ENCODE data around the gene WDR64.
"Not testable (repeated sequence)": the region's sequence is repeated elsewhere in the genome, so short reads cannot be mapped to it uniquely, and the experiment has no call there.

The WDR64 gene

GRCh38 chr1:241658081-241658793 is 6.2 kb downstream of the WDR64 start:
- DNase-seq (ENCODE audit: low spot score) = no peak

- not testable (repeated sequence) for DNase-seq (ENCODE audit: low spot score)
Observed at GRCh38 chr1:241659016-241659415, 6.9 kb downstream of the WDR64 start.

GRCh38 chr1:241660424-241660972 is 8.4 kb downstream of the WDR64 start:
- DNase-seq (ENCODE audit: low spot score) = no peak

GRCh38 chr1:241666419-241666818 is 14.3 kb downstream of the WDR64 start:
- DNase-seq (ENCODE audit: low spot score) = no peak

DNA sequence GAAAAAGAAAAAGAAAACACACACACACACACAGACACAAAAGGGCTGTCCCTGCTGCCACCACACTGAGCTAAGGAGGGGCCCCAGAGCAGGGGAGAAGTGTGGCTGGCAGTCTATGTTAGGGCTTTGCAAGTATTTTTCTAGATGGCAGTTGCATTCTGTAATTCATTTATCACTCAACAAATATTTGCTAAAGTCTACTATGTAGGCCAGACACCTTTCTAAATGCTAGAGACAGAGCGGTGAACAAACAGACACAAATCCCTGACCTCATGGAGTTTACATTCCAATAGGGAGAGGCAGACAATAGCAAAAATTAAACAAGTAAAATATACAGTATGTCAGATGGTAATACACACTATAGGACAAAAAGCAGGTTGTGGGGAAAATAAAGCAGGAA is 20.2 kb downstream of the WDR64 start:
- DNase-seq (ENCODE audit: low spot score) = no peak

GRCh38 chr1:241674805-241675384 is 22.8 kb downstream of the WDR64 start:
- no peak for DNase-seq (ENCODE audit: low spot score)

DNA sequence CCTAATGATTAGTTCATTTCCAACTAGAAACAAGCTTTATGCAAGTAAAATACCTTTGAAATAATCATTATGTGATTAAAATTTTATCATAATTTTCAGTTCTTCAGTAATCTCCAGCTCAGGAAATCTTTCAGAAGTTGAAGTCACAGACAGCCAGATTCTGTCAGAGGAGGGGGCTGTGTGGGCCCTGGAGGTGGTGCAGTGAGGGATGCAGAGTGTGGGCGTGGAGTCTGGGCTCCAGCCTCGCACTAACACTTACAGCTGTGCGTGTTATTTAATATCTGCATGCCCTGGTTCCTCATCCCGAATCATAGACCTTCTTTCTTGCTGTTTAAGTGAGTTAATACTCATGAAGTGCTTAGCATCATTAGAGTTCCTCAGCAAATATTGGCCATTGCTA is 23.9 kb downstream of the WDR64 start:
- DNase-seq (ENCODE audit: low spot score) = no peak

- no peak for DNase-seq (ENCODE audit: low spot score)
Observed at GRCh38 chr1:241677201-241677600, 25.1 kb downstream of the WDR64 start.

GRCh38 chr1:241678536-241678935 is 26.5 kb downstream of the WDR64 start:
- DNase-seq (ENCODE audit: low spot score) = no peak

GRCh38 chr1:241679404-241679803 is 27.3 kb downstream of the WDR64 start:
- no peak for DNase-seq (ENCODE audit: low spot score)

DNA sequence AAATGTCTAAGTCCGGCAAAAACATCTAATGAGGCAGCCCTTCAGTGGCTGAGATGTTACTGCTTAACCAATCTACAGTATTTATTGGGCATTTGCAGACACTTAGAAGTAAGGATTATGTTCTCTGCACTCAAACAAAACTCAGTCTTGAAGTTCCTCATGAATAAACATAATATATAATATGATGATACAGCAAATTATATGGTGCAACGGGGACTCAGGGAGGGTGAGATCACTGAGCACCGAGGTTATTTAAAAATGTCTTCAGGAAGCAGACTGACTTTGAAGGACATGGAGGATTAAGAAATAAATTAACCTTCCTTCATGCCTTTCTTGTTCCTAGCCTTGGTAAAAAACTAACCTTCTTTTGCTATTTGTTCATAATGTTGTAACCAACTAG is 27.9 kb downstream of the WDR64 start:
- DNase-seq (ENCODE audit: low spot score) = no peak

GRCh38 chr1:241681861-241682448 is 29.9 kb downstream of the WDR64 start:
- DNase-seq (ENCODE audit: low spot score) = not testable (repeated sequence)

- DNase-seq (ENCODE audit: low spot score) = no peak
Observed at GRCh38 chr1:241682921-241683320, 30.8 kb downstream of the WDR64 start.

- DNase-seq (ENCODE audit: low spot score) = no peak
Observed at GRCh38 chr1:241684108-241684507, 32.0 kb downstream of the WDR64 start.

DNA sequence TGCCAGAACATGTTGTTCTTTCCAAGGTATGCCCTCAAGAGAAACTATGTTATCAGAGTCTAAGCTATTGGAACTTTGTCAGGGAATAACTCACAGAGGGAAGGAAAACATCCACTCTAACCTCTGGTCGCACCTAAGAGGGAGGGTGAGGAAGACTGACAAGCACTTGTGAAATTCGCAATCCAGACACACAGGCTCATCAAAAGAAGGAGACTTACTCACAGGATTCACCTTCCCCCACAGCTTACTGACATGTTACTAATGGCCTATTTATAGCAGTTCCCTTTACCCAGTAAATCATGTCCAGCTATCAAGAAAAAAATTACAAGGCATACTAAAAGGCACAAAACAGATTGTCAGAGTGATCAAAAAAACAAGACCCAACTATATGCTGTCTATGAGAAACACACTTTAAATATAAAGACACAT is 36.9 kb downstream of the WDR64 start:
- DNase-seq (ENCODE audit: low spot score) = no peak

DNA sequence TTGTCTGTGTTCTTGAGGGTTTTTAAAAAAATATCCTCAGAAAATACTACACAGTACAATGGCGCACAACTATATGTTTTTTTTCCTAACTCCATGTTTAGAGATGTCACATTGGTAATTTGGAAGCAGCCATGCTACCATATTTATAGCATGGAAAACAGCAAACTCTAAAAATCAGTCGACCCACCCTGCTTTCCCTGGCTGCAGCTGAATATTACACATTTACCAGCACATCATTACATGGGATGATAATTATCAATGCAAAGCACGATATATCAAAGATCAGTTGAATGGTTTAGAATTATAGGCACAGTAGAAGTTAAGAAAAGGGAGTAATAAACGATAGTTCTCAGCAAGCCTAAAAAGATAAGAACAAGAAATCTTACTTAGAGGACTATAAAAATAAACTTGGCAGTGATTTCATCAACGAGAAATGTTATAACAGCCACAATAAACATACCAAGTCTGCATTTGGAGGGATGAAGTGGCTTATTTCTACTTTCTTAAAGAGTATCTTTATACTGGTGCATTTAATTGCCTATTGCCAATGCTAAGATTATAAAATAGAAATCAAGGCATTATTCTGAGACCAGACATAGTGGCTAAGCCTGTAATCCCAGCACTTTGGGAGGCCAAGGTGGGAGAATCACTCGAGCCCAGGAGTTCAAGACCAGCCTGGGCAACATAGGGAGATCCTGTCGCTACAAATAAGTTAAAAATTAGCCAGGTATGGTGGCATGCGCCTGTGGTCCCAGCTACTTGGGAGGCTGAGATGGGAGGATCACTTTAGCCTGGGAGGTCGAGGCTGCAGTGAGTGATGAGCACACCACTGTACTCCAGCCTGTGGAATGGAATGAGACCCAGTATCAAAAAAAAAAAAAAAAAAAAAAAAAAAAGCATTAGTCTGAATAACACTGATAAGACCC is 43.4 kb downstream of the WDR64 start:
- DNase-seq (ENCODE audit: low spot score) = no peak

- no peak for DNase-seq (ENCODE audit: low spot score)
Observed at GRCh38 chr1:241696172-241696814, 44.2 kb downstream of the WDR64 start.

DNA sequence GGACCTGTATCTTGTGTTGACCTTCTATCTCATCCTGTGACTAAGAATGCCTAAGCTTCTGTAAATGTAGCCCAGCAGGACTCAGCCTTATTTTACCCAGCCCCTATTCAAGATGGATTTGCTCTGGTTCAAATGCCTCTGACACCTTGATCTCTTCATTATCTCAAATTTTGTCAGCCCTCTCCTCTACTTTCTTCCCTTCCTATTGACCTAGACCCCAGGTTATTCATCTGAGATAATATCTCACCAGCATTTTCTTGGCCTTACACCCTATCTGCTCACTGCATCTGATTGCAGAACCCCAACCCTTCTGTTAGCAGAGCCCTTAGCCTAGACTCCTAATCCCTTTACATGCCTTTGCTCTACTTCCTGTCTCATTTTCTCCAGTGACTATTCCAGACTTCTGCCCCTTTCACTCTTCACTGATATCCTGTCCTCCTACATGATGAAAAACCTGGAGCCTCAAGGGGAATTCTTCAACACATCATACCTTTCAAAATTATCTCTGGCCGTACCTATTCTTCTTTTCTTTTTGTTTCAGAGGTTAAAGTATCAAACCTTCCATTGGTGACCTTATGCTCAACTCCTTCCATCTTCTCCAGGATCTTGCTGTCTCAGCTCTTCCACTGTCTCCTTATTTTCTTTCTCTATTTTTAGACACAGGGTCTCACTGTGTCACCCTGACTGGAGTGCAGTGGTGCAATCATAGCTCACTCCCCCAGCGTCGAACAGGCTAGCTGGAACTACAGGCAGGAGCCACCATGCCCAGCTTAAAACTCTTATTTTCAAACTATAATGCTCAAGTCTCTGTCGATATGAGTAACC is 44.9 kb downstream of the WDR64 start:
- DNase-seq (ENCODE audit: low spot score) = no peak

- DNase-seq (ENCODE audit: low spot score) = no peak
Observed at GRCh38 chr1:241697640-241698018, 45.5 kb downstream of the WDR64 start.

DNA sequence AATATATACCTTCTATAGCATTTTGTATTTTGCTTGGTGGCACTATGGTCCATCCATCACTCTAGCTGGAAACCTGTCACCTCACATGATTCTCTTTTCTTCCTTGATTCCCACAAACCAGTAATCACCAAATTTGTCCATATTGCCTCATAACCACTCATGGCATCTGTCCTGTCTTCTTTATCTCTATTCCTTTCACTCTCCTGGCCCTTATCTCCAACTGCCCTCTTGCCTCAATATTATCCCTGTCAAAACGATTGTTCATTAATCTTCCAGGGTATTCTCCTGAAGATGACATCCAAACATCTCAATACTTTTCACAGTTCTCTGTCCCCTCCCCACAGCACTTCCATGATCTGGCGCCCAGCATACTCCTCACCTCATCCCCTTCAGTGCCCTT is 46.1 kb downstream of the WDR64 start:
- DNase-seq (ENCODE audit: low spot score) = no peak
